Endothelial cell (in vitro differentiated cells): ENCODE data around the gene IDH2. TPM values are rescaled to one million over a fixed set of nuclear protein-coding genes. Genes with fewer than 3 reads are reported as not detected.

Source experiments
- DNase-seq: peaks from one replicate; pipeline ENCODE4 v3.0.0; 2021; ENCODE audit warnings: low spot score
- H3K27ac Mint-ChIP-seq: one replicate; pipeline ENCODE4 v1.8.0; 2021; ENCODE audit warnings: mixed read lengths, inconsistent platforms; ENCODE audit not compliant: unreplicated experiment
- H3K27me3 Mint-ChIP-seq: one replicate; pipeline ENCODE4 v1.8.0; 2021; ENCODE audit warnings: mild to moderate bottlenecking, moderate library complexity, mixed read lengths, inconsistent platforms; ENCODE audit not compliant: unreplicated experiment
- H3K36me3 Mint-ChIP-seq: one replicate; pipeline ENCODE4 v1.8.0; 2021; ENCODE audit warnings: mild to moderate bottlenecking, low read depth, mixed read lengths, inconsistent platforms; ENCODE audit not compliant: unreplicated experiment
- H3K4me1 Mint-ChIP-seq: one replicate; pipeline ENCODE4 v1.8.0; 2021; ENCODE audit warnings: mild to moderate bottlenecking, mixed read lengths, inconsistent platforms; ENCODE audit not compliant: unreplicated experiment
- H3K4me3 Mint-ChIP-seq: one replicate; pipeline ENCODE4 v1.8.0; 2021; ENCODE audit warnings: mild to moderate bottlenecking, mixed read lengths, inconsistent platforms; ENCODE audit not compliant: unreplicated experiment
- H3K9me3 Mint-ChIP-seq: one replicate; pipeline ENCODE4 v1.8.0; 2021; ENCODE audit warnings: mixed read lengths, inconsistent platforms; ENCODE audit not compliant: unreplicated experiment
- total RNA-seq: library from RNA; stranded (reverse); fragmentation: NEBNext Ultra II Directional; extraction: Animal tissue kit (Norgen Biotek cat#: 25700); gene quantifications from one replicate; pipeline ENCODE4 v1.2.1, GENCODE V29; 2021; ENCODE audit not compliant: unreplicated experiment
- TF ChIP-seq, protein P1 (sequence below): fragments of 200-600 bp; sonication (generic); IDR thresholded peaks from one replicate; pipeline ENCODE4 v1.5.0; 2021; ENCODE audit warnings: antibody characterized with exemption; ENCODE audit not compliant: unreplicated experiment

Gene IDH2
- total RNA-seq, 1 donor from 2014 or later, result 133 TPM

DNA sequence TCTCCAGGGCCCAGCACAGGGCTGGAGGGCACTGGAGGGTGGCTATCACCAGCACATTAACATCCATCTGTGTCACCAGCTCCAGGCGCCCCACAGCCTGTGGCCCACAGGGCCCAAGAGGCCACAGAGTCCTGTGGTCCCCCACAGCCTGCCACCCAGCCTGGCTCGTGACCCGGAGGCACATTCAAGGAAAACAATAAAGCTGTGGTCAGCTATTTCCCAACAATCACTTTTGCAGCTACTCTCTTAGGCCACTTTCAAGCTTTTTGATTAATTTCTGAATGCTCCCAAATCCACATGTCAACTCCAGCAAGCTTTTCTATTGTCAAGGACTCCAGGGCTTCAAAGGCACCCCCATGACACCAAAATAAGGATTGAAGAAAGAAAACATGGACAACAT, 16.7 kb downstream of the IDH2 start:
- TF ChIP-seq, protein P1, sequence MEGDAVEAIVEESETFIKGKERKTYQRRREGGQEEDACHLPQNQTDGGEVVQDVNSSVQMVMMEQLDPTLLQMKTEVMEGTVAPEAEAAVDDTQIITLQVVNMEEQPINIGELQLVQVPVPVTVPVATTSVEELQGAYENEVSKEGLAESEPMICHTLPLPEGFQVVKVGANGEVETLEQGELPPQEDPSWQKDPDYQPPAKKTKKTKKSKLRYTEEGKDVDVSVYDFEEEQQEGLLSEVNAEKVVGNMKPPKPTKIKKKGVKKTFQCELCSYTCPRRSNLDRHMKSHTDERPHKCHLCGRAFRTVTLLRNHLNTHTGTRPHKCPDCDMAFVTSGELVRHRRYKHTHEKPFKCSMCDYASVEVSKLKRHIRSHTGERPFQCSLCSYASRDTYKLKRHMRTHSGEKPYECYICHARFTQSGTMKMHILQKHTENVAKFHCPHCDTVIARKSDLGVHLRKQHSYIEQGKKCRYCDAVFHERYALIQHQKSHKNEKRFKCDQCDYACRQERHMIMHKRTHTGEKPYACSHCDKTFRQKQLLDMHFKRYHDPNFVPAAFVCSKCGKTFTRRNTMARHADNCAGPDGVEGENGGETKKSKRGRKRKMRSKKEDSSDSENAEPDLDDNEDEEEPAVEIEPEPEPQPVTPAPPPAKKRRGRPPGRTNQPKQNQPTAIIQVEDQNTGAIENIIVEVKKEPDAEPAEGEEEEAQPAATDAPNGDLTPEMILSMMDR, result no peak
- Mint-ChIP-seq H3K4me1 (peaks cover 25% of the 10 kb centered on the region), H3K27me3 (peaks cover 10% of the 10 kb centered on the region), H3K36me3 (peaks cover 42% of the 10 kb centered on the region), H3K27ac (no peak overlapping the region), H3K9me3 (no peaks in the 10 kb centered on the region), H3K4me3 (no peak overlapping the region)
- DNase-seq, result no peak

DNA sequence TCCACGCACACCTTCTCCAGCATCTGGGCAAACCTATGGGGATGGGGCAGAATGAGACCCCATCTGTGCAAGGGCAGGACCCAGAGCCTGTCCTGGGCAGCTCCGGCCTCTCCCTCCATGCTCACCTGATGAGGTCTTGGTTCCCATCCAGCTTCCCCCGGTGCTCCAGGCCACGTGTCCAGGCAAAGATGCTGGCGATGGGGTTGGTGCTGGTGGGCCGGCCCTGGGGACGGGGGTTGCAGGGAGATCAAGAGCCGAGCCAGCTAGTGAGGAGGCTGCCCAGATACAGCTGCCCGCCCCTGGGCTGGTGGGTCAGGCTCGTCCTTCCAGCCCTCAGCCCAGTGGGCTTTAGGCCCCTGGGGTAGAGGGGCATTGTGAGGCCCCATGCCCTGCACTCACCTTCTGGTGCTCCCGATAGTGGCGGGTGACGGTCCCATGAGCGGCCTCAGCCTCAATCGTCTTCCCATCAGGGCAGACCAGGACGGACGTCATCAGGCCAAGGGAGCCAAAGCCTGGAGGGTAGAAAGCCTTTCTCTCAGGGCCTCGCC, 17.3 kb downstream of the IDH2 start:
- no peak overlapping the region for H3K4me3 Mint-ChIP-seq
- no peaks in the 10 kb centered on the region for H3K9me3 Mint-ChIP-seq
- DNase-seq, result no peak
- TF ChIP-seq, protein P1, result no peak
- H3K27ac Mint-ChIP-seq, result no peak overlapping the region
- peaks cover 25% of the 10 kb centered on the region for H3K4me1 Mint-ChIP-seq
- H3K27me3 Mint-ChIP-seq, result peaks cover 9% of the 10 kb centered on the region
- H3K36me3 Mint-ChIP-seq, result peaks cover 40% of the 10 kb centered on the region

DNA sequence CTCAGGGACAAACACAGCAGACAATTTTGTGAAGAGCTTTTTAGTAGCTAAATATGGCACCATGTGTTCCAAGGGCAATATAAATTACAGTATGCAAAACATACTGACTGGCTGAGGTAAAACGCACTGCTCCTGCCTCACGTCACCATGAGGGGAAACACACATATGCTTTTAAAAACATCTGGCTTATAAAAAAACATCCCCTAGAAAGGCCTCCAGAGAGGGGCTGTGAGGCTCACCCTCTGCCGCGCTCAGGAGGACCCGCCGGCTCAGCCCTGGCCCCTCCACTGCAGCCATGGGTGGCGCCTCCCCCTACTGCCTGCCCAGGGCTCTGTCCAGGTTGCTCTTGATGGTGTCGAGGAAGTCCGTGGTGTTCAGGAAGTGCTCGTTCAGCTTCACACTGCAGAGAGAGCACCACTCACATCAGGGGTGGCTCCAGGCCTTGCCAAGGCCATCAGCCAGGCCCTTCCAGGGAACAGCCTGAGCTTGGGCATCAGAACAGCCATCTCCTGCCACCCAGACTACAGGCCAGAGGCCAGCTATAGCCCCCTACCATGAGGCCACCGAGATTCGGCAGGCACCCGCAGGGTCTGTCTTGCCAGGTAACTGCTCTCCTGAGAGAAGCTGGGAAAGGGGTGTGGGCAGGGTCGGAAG, 18.2 kb downstream of the IDH2 start:
- Mint-ChIP-seq H3K9me3 (no peaks in the 10 kb centered on the region), H3K27me3 (peaks cover 8% of the 10 kb centered on the region), H3K36me3 (peaks cover 34% of the 10 kb centered on the region), H3K27ac (no peak overlapping the region), H3K4me1 (peaks cover 25% of the 10 kb centered on the region), H3K4me3 (no peak overlapping the region)
- no peak for DNase-seq
- TF ChIP-seq, protein P1, result no peak

DNA sequence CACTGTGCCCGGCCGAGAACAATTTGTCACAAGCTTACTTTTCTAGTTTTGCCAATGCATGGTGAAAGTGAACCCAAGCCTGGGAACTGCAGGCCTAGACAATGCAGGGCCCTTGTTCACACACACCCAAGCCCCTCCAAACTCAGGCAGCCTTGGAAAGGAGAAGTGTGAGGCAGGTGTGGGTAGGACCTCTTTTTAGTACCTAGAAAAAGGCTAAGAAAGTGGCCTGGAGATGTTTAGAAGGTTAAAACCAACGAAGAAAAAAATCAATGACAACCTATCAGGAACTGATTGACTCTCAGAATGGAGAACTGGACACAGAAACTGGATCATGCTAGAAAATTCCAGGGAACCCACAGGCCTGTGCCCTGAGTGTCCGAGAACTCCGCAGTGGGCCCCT, 18.8 kb downstream of the IDH2 start:
- Mint-ChIP-seq H3K36me3 (peaks cover 34% of the 10 kb centered on the region), H3K27ac (no peak overlapping the region), H3K9me3 (no peaks in the 10 kb centered on the region), H3K4me3 (no peak overlapping the region), H3K27me3 (peaks cover 7% of the 10 kb centered on the region), H3K4me1 (peaks cover 25% of the 10 kb centered on the region)
- TF ChIP-seq, protein P1, result no peak
- no peak for DNase-seq

DNA sequence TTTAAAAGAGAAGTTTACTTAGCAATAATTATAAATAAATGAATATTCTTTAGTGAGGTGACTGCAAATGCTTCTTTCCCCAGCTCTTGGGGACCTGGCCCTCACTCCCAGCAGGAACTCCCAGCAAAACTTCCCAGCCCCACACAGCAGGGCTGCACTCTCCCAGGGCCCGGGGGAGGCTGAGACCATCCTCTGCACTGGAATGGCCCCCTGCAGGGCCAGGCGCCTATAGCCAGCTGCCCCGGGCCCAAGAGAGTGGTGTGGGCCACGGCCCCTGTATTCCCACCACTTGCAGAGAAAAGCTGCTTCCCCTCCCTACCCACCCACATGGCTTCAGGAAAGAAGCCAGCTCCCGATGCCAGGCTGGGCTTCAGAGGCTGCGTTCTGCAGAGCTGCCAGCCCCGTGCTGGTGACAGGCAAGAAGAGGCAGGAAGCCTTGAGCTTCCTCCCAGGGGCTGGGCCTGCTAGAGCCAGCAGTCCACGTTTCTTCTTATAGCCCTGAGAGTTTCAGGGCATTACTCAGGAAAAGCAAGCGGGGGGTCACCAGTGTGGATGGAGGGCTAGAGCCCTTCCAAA, 20.0 kb downstream of the IDH2 start:
- TF ChIP-seq, protein P1, result no peak
- Mint-ChIP-seq H3K4me1 (peaks cover 25% of the 10 kb centered on the region), H3K27ac (peak overlapping the region; percentile 48), H3K4me3 (no peak overlapping the region), H3K36me3 (peaks cover 27% of the 10 kb centered on the region), H3K9me3 (no peaks in the 10 kb centered on the region), H3K27me3 (peaks cover 7% of the 10 kb centered on the region)
- peak; percentile 37 for DNase-seq
